HT1080 (cell line): ENCODE data around the gene RMND5B. TPM values are rescaled to one million over a fixed set of nuclear protein-coding genes. Genes with fewer than 3 reads are reported as not detected.

Experiments
- total RNA-seq: library from RNA; depleted of rRNA; stranded (reverse); fragments of >200 nt; shearing (Covaris generic); gene quantifications from 2 replicates; pipeline ENCODE4 v1.2.3, GENCODE V29; 2014; rRNA removed

Gene RMND5B
- total RNA-seq, 1 experiment from 2014 or later = 23.0 TPM

Other genes with a start within 250 kb of the RMND5B start
- not detected in 2 replicates for gene PROP1, start 134.8 kb upstream of the RMND5B start, total RNA-seq
- 0.03 and 0.08 TPM in 2 replicates for gene N4BP3, start 17.5 kb upstream of the RMND5B start, total RNA-seq
- gene NHP2, start 22.9 kb downstream of the RMND5B start, total RNA-seq = 521 and 563 TPM in 2 replicates
- not detected in 2 replicates for gene GMCL2, start 56.4 kb downstream of the RMND5B start, total RNA-seq
- 142 and 170 TPM in 2 replicates for gene HNRNPAB, start 73.5 kb downstream of the RMND5B start, total RNA-seq
- 11.8 and 12.8 TPM in 2 replicates for gene PHYKPL, start 101.8 kb downstream of the RMND5B start, total RNA-seq